ENCODE results near the gene DOK5. TPM values are rescaled to one million over a fixed set of nuclear protein-coding genes. Genes with fewer than 3 reads are reported as not detected.

Gene DOK5
- total RNA-seq, 2 donors from 2014 or later = 0.99 to 1.2 TPM

- no peaks in the 10 kb centered on the region for H3K27me3 Mint-ChIP-seq (ENCODE audit: low read depth)
- peaks cover 3% of the 10 kb centered on the region in 2 donors for H3K9me3 Mint-ChIP-seq
- H3K36me3 Mint-ChIP-seq (ENCODE audit: insufficient read depth in 2 of 2) = no peaks in the 10 kb centered on the region
- no peak overlapping the region for H3K4me3 Mint-ChIP-seq
- H3K27ac Mint-ChIP-seq = no peak overlapping the region
- DNase-seq (no peak), ATAC-seq (replicated peaks in 1 of 2) (no peak)
- no peaks in the 10 kb centered on the region for H3K4me1 Mint-ChIP-seq (ENCODE audit: low read depth)
Measured at GRCh38 chr20:54456423-54456822, 19.0 kb upstream of the DOK5 start.

DNA sequence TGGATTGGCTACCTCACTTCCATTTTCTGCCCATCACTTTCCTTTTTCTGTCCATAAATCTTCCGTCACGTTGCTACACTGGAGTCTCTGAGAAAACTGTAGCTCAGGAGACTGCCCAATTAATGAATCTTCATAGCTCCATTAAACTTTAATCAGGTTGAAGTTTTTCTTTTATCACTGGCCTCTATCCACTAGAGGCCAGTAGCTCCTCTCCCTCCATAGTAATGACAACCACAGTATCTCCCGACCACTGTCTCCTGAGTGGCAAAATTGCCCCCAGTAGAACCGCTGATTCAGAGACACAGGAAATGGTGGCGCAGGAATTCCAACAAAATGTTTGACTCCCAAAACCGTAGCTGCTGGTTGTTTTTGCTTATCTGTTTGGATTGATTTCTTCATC is 18.4 kb upstream of the DOK5 start:
- H3K27ac Mint-ChIP-seq = no peak overlapping the region
- H3K27me3 Mint-ChIP-seq (ENCODE audit: low read depth) = no peaks in the 10 kb centered on the region
- peaks cover 3% of the 10 kb centered on the region in 2 donors for H3K9me3 Mint-ChIP-seq
- no peak overlapping the region for H3K4me3 Mint-ChIP-seq
- DNase-seq = no peak
- H3K4me1 Mint-ChIP-seq (ENCODE audit: low read depth) = no peaks in the 10 kb centered on the region
- no peaks in the 10 kb centered on the region for H3K36me3 Mint-ChIP-seq (ENCODE audit: insufficient read depth in 2 of 2)
- no peak for ATAC-seq (replicated peaks in 1 of 2)

DNA sequence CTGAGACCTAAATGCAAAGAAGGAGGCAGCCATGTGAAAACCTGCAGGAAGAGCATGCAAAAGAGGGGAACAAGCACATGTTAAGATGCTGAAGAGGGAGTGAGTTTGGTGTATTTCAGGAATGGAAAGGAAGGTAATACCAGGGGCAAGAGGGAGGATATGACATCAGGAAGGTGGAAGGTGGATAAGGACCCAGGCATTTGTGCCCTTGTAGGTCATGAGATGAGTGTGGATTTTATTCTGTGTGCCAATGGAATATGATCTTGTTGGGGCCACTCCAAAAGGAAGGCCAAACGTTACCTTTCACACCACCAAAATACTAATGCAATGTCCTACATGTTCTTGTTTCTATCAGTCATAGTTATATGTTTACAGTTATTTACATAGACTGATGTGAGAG is 17.2 kb upstream of the DOK5 start:
- DNase-seq (no peak), ATAC-seq (replicated peaks in 1 of 2) (no peak)
- no peaks in the 10 kb centered on the region for H3K36me3 Mint-ChIP-seq (ENCODE audit: insufficient read depth in 2 of 2)
- H3K9me3 Mint-ChIP-seq = peaks cover 0 to 3% of the 10 kb centered on the region in 2 donors
- no peak overlapping the region for H3K27ac Mint-ChIP-seq
- no peaks in the 10 kb centered on the region for H3K4me1 Mint-ChIP-seq (ENCODE audit: low read depth)
- H3K4me3 Mint-ChIP-seq = no peak overlapping the region
- no peaks in the 10 kb centered on the region for H3K27me3 Mint-ChIP-seq (ENCODE audit: low read depth)

- DNase-seq = no peak
- Mint-ChIP-seq H3K4me3 (no peak overlapping the region), H3K9me3 (no peaks in the 10 kb centered on the region), H3K27ac (no peak overlapping the region), H3K36me3 (ENCODE audit: insufficient read depth in 2 of 2) (no peaks in the 10 kb centered on the region), H3K4me1 (ENCODE audit: low read depth) (no peaks in the 10 kb centered on the region), H3K27me3 (ENCODE audit: low read depth) (no peaks in the 10 kb centered on the region)
- ATAC-seq (replicated peaks in 1 of 2) = no peak
Measured at GRCh38 chr20:54459279-54459678, 16.1 kb upstream of the DOK5 start.

GRCh38 chr20:54464003-54464402 is 11.4 kb upstream of the DOK5 start:
- DNase-seq = no peak
- H3K36me3 Mint-ChIP-seq (ENCODE audit: insufficient read depth in 2 of 2) = no peaks in the 10 kb centered on the region
- H3K27ac Mint-ChIP-seq = no peak overlapping the region
- no peak overlapping the region for H3K4me3 Mint-ChIP-seq
- H3K27me3 Mint-ChIP-seq (ENCODE audit: low read depth) = no peaks in the 10 kb centered on the region
- H3K9me3 Mint-ChIP-seq = no peaks in the 10 kb centered on the region
- H3K4me1 Mint-ChIP-seq (ENCODE audit: low read depth) = no peaks in the 10 kb centered on the region
- no peak for ATAC-seq (replicated peaks in 1 of 2)

GRCh38 chr20:54466127-54466526 is 9.3 kb upstream of the DOK5 start:
- DNase-seq = no peak
- no peak overlapping the region for H3K27ac Mint-ChIP-seq
- H3K4me1 Mint-ChIP-seq (ENCODE audit: low read depth) = no peaks in the 10 kb centered on the region
- ATAC-seq (replicated peaks in 1 of 2) = no peak
- H3K9me3 Mint-ChIP-seq = no peaks in the 10 kb centered on the region
- no peaks in the 10 kb centered on the region for H3K27me3 Mint-ChIP-seq (ENCODE audit: low read depth)
- H3K4me3 Mint-ChIP-seq = no peak overlapping the region
- H3K36me3 Mint-ChIP-seq (ENCODE audit: insufficient read depth in 2 of 2) = no peaks in the 10 kb centered on the region

- H3K9me3 Mint-ChIP-seq = peaks cover 0 to 2% of the 10 kb centered on the region in 2 donors
- ATAC-seq (replicated peaks in 1 of 2) = no peak
Measured at GRCh38 chr20:54467622-54468021, 7.8 kb upstream of the DOK5 start.

GRCh38 chr20:54468082-54468481 is 7.3 kb upstream of the DOK5 start:
- Mint-ChIP-seq H3K4me3 (no peak overlapping the region), H3K27me3 (ENCODE audit: low read depth) (no peaks in the 10 kb centered on the region), H3K4me1 (ENCODE audit: low read depth) (no peaks in the 10 kb centered on the region), H3K27ac (no peak overlapping the region), H3K36me3 (ENCODE audit: insufficient read depth in 2 of 2) (no peaks in the 10 kb centered on the region), H3K9me3 (peaks cover 0 to 2% of the 10 kb centered on the region in 2 donors)
- ATAC-seq (replicated peaks in 1 of 2) = no peak
- no peak for DNase-seq

More at GRCh38 chr20:54467622-54468021, 7.8 kb upstream of the DOK5 start:
- Mint-ChIP-seq H3K36me3 (ENCODE audit: insufficient read depth in 2 of 2) (no peaks in the 10 kb centered on the region), H3K4me3 (no peak overlapping the region), H3K4me1 (ENCODE audit: low read depth) (no peaks in the 10 kb centered on the region), H3K27ac (no peak overlapping the region), H3K27me3 (ENCODE audit: low read depth) (no peaks in the 10 kb centered on the region)
- DNase-seq = no peak

- Mint-ChIP-seq H3K27ac (no peak overlapping the region), H3K27me3 (ENCODE audit: low read depth) (peaks cover 11% of the 10 kb centered on the region), H3K36me3 (ENCODE audit: insufficient read depth in 2 of 2) (peaks cover 0 to 1% of the 10 kb centered on the region in 2 donors), H3K9me3 (peaks cover 0 to 2% of the 10 kb centered on the region in 2 donors), H3K4me1 (ENCODE audit: low read depth) (peaks cover 5% of the 10 kb centered on the region), H3K4me3 (no peak overlapping the region)
- no peak for DNase-seq
- ATAC-seq (replicated peaks in 1 of 2) = no peak
Measured at GRCh38 chr20:54469293-54469692, 6.1 kb upstream of the DOK5 start.

DNA sequence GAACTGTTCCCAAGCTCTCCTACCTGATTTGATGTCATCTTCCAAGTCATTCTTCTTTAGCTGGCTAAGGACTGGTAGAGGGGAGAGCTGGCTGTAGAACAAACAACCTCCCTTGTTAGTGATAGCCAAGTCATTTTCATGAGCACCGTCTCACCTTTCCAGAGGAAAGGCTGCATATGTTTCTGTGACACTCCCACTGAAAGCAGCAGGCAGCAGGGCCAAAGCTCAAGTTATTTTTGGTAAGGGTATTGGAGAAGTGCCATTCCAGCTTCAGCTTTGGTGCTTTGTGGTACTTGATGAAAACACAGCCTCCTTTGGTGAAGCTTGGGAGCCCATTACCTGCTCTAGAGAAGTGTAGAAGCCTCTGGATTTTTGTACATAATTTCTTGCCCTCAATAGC is 5.4 kb upstream of the DOK5 start:
- peaks cover 1 to 3% of the 10 kb centered on the region in 2 donors for H3K36me3 Mint-ChIP-seq (ENCODE audit: insufficient read depth in 2 of 2)
- H3K27me3 Mint-ChIP-seq (ENCODE audit: low read depth) = peaks cover 18% of the 10 kb centered on the region
- DNase-seq = no peak
- H3K4me1 Mint-ChIP-seq (ENCODE audit: low read depth) = peaks cover 9% of the 10 kb centered on the region
- ATAC-seq (replicated peaks in 1 of 2) = no peak
- no peak overlapping the region for H3K4me3 Mint-ChIP-seq
- peaks cover 0 to 2% of the 10 kb centered on the region in 2 donors for H3K9me3 Mint-ChIP-seq
- no peak overlapping the region for H3K27ac Mint-ChIP-seq

- ATAC-seq (replicated peaks in 1 of 2) (no peak), DNase-seq (no peak)
- Mint-ChIP-seq H3K27me3 (ENCODE audit: low read depth) (peaks cover 18% of the 10 kb centered on the region), H3K4me3 (no peak overlapping the region), H3K36me3 (ENCODE audit: insufficient read depth in 2 of 2) (peaks cover 1 to 3% of the 10 kb centered on the region in 2 donors), H3K4me1 (ENCODE audit: low read depth) (peaks cover 9% of the 10 kb centered on the region), H3K27ac (no peak overlapping the region), H3K9me3 (peaks cover 0 to 2% of the 10 kb centered on the region in 2 donors)
Measured at GRCh38 chr20:54470697-54471096, 4.7 kb upstream of the DOK5 start.

DNA sequence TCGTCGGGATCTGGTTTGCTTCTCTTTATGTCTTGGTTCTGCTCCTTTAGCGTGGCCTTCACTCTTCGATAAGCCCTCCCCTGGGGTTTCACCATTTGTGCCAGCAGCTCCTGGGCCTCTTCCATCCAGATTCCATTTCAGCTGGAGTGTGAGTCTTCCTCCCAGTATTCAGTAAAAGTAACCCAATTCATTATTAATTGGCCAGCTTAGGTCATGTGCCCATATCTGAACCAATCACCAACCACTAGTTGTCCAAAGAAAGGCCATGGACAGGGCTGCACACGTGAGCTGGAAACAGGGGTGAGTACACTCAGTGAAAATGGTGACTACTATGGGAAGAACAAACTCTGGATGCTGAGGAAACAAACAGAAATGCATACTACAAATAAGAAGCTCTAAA is 2.8 kb upstream of the DOK5 start:
- Mint-ChIP-seq H3K9me3 (peaks cover 0 to 2% of the 10 kb centered on the region in 2 donors), H3K36me3 (ENCODE audit: insufficient read depth in 2 of 2) (peaks cover 1 to 6% of the 10 kb centered on the region in 2 donors), H3K4me3 (no peak overlapping the region), H3K27me3 (ENCODE audit: low read depth) (peaks cover 38% of the 10 kb centered on the region), H3K27ac (no peak overlapping the region), H3K4me1 (ENCODE audit: low read depth) (peaks cover 9% of the 10 kb centered on the region)
- ATAC-seq (replicated peaks in 1 of 2) (no peak), DNase-seq (no peak)

DNA sequence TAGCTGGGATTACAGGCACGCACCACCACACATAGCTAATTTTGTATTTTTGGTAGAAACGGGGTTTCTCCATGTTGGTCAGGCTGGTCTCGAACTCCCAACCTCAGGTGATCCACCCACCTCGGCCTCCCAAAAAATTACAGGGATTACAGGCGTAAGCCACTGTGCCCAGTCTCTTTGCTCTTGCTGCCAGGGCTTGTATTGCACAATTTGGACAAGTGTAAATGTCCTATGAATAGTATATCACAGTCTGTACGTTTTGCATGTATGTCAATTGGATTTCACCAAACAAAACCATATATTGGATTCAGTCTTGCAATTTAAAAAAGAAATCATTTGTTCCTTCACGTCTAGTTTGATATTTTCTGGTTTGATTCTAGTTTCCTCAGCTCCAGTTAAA is 2.1 kb upstream of the DOK5 start:
- Mint-ChIP-seq H3K27me3 (ENCODE audit: low read depth) (peaks cover 43% of the 10 kb centered on the region), H3K27ac (no peak overlapping the region), H3K36me3 (ENCODE audit: insufficient read depth in 2 of 2) (peaks cover 1 to 6% of the 10 kb centered on the region in 2 donors), H3K4me1 (ENCODE audit: low read depth) (peaks cover 9% of the 10 kb centered on the region), H3K4me3 (no peak overlapping the region), H3K9me3 (peaks cover 0 to 2% of the 10 kb centered on the region in 2 donors)
- DNase-seq (no peak), ATAC-seq (replicated peaks in 1 of 2) (no peak)

- Mint-ChIP-seq H3K9me3 (peaks cover 0 to 2% of the 10 kb centered on the region in 2 donors), H3K36me3 (ENCODE audit: insufficient read depth in 2 of 2) (peaks cover 1 to 6% of the 10 kb centered on the region in 2 donors), H3K4me1 (ENCODE audit: low read depth) (peaks cover 9% of the 10 kb centered on the region), H3K4me3 (no peak overlapping the region), H3K27me3 (ENCODE audit: low read depth) (peaks cover 43% of the 10 kb centered on the region), H3K27ac (no peak overlapping the region)
- no peak for DNase-seq
- ATAC-seq (replicated peaks in 1 of 2) = peak; percentile 43 to 51
Measured at GRCh38 chr20:54474046-54474445, 1.3 kb upstream of the DOK5 start.

Data from activated T-cell treated with anti-CD3 and anti-CD28 coated beads, Interleukin-2, amount 50 U/mL, for 72 hours (primary cell).